HG03469 (cell line): ENCODE measurements around the gene FEM1B.
"Not testable (repeated sequence)": the region's sequence is repeated elsewhere in the genome, so short reads cannot be mapped to it uniquely, and the experiment has no call there.

ENCODE experiments used
- ATAC-seq: cut with Tn5 transposase; IDR thresholded peaks from one replicate; pipeline ENCODE4 v1.9.1; 2021; ENCODE audit warnings: mild to moderate bottlenecking, moderate library complexity, moderate number of reproducible peaks; ENCODE audit not compliant: unreplicated experiment

FEM1B gene

DNA sequence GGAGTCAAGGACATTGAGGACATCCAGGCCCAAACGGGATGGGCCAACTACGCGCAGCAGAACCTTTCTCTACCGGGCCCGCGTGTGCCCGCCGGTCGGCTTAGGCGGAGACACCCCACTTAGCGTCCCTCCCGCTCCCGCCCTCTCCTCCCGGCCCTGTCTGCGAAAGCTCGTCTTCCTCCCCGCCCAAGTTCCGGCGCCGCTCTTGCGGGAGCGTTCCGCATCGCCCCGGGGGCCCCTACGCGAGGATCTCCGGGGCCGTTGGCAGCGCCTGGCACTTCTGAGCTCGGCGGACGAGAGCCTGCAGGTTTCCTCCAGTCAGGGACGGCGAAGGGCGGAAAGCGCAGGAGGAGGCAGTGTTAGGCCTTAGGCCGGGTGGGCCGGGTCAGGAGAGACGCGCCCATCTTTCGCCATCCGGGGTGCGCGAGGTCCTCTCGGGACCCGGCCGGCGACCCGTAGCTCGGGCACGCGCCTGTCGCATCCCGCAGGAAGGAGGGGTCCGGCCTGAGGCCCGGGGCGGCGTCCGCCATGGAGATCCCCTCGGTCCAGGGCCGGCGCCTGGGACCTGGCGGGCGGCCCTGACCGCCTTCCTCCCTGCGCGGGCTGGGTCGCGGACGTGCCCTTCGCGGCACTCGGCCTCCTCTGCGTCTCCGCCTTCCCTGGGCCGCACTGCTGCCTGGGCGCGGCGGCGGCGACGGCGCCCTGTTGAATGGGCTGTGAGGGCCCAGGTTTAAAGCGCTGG lies at the start of gene FEM1B:
Gene FEM1B, plus strand, starts transcription at position 143 of the 742 bp plus-strand sequence. CDS start 673 bp downstream, outside the sequence.
- ATAC-seq, result peak; percentile 44

DNA sequence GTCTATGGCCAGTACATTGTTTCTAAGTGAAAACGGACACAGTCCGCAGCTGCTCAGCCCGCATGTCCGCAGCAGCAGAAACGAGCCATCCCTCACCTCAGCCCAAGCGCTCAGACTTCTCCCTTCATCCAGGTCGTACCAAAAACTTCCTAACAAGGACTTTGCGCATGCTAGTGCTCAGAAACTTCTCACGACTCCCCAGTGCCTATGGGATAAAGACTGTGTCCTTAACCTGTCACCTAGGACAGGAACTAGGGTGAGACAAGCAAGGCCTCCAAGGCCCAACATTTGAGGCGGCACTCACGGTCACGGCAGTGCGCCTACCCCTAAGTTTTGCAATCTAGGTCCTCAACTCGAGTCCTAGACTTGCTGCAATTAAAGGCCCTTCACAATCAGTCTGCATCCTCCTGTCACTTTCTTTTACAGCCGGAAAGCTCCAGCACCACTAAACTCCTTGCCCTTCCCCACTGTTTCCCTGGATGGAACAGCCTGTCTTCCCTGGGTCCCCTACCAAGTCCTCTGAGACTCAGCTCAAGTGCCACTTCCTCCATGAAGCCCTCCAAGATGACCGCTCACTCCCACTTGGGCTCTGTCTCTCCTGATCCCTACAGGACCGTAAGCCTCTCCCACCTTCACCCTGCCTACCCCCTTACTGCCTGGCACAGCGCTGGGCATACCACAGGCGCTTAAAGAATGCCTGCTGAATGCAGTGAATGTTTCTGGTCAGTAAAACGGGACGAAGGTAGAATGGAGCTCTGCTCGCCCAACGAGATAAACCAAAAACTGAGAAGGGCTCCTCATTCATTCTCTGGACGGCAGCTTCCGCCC lies 49.2 kb upstream of the FEM1B start:
- ATAC-seq, result no peak

DNA sequence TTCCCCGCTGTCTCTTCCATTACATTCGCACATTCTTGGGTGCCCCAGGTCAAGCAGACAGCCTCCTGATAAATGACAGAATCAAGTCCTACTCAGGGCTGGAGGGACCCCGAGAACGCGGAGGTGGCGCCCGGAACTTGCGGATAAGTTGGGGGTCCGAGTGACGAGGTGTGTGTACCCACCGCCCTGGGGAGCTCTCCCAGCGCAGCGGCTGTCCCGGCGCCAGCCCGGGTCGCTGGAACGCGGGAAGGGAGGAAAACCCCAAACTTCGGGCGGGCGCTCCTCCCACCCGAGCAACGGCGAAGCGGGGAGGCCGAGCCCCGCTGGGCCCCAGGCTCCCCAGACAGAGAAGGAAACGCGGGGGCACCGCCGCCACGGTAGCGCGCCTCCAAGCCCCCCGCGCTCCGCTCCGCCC lies 48.6 kb upstream of the FEM1B start:
- peak; percentile 7 for ATAC-seq

DNA sequence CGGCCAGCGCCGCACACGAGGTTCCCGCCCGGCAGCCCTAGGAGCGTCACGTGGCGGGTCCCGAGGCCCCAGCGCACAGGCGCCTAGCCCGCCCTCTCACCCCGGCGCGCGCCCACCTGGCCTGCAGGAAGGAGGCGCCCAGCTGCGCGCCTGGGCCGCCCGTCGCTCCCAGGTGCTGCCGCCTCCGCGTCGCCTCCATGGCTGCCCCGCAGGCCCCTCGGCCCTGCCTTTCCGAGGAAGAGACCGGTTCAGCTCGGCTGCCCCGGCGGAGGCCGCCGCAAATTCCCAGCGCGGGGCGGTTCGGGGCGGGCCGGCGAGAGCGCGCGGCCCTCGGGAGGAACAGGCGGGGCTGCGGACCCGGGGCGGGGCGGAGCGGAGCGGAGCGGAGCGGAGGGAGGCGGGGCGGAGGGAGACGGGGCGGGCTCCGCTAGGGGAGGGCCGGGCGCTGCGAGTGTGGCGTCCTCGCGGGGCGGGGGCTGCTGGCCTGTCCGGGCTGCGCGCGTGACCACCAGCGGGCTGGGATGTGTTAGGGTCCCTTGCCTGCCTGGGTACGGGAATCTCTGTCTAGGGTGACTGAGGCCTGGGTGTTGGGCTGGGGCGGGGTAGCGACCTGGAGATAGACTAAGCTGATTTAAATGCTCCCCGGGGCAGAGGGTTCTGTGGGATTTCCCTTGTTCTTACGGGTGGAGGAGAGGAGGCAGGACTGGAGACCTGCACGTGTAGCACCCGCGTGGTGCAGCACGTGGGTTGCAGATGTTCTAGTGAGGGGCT lies 48.0 kb upstream of the FEM1B start, which contains the start of gene CLN6:
Gene CLN6, minus strand, starts transcription at position 343 of the 771 bp plus-strand sequence. Its CDS starts 144 bp downstream, at position 199.
- ATAC-seq, result peak; percentile 34

DNA sequence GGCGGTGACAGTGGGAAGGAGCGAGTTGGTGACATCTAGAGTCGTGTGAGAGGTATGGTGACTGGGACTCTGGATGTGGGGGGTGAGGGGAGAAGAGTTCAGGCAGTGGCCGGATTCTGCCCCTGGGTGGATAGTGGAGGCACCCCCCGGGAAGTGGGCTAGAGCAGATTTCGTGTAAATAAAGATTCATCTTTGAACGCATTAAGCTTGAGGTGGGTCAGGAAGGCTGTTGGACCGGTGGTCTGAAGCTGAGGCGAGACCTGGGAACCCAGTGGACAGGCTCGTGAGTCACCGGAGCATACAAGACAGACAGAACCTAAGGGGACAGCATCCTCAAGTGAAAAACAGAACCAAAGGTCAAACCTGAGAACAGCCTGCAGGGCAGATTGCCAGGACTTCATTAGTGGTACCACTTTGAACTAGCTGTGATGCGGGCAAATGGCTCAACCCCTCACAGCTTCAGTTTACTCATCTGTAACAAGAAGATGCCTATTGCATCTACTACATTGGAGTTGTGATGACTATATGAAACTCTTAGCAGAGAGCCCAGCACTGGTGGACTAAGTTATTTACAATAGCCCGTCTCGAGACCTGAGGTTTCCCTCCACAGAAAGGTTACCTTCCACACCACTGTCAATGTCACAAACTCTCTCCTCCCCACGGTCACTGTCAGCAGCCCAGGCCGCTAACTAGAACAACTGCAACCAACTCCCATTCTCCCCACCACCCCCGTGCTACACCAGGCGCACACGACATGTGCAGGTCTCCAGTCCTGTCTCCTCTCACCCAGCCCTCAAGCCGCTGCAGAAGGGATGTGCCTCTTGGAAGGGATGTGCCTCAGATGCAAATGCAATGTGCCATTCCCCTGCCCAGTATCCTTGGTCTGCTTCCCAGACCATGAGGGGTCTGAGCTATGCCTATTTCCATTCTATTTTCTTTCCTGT lies 47.1 kb upstream of the FEM1B start:
- ATAC-seq, result no peak

DNA sequence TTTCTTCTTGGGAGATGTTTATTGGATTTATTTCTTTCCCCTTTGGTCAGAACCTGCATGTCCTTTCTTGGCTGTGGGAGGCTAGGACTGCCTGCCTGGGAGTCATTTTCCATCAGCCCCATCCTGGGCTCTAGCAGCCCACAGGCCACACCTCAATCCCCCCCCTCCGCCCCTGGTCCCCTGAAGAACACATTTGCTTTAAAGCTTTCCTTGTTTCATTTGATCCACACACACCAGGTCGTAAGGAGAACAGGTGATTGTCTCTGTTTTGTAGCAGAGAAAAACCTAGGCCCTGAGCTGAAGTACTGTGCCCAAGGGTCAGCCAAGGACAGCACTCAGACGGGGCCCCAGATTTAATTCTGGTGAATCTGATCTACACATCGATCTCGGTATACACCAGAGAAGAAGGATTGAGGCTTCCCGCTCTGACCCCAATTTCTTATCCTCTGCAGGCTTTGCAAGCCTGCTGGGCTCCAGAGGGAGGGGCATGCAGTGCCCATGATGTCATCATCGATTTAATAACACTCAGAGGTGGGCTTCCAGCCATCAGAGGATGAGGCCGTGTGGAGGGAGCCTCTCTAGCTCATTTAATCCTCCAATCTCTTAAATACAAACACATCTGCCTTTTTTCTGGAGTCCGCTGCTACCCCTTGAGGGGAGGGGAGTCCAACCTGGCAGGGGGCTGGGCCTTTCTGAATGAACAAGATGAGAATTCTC lies 46.3 kb upstream of the FEM1B start:
- no peak for ATAC-seq

DNA sequence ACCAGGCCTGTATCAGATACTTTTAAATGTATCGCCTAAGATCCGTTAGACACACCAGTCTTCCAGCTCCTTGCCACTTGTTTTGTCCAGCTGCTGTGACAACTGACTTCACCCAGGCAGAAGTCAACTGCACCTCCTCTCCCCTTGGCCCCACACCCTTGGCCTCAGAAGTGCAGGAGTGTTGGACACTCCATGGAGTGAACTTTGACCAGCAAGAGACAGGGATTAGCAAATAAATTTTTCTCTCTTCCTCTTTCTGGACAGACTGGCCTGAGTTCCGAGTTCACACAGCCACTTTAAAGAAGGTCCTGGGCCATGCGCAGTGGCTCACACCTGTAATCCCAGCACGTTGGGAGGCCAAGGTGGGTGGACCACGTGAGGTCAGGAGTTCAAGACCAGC lies 45.1 kb upstream of the FEM1B start:
- no peak for ATAC-seq

DNA sequence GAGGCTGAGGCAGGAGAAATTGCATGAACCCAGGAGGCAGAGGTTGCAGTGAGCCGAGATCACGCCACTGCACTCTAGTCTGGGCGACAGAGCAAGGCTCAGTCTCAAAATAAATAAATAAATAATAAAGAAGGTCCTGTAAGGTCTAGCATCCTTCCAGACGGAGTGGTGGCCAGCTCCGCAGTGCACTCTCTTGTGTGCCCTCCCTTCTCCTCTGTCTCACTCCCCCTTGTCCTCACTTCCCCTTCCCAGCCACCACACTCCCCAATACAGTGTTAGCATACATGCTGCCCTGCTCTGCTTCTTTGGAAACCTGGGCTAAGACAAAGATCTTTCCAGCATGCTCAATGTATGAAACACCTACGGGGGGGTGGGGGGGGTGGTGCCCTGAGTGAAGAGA lies 44.6 kb upstream of the FEM1B start:
- no peak for ATAC-seq

DNA sequence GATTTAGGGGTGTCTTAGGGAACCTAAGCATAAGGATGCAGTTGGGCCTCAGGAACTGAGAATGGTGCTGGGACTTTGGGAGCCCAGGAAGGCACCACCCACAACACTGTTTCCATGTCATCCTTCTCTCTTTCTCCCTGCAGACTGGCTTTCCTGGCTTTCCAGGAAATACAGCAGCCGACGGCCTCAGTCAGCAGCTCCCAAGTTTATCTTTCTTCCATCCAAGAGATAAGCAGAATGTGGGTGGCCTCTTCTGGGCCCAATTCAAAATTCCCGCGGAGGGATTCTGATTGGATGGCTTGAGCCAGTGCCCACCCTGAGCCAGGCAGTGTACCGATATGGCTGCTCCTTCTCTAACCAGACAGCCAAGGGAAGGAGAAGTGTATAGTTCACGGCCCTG lies 43.5 kb upstream of the FEM1B start:
- no peak for ATAC-seq

DNA sequence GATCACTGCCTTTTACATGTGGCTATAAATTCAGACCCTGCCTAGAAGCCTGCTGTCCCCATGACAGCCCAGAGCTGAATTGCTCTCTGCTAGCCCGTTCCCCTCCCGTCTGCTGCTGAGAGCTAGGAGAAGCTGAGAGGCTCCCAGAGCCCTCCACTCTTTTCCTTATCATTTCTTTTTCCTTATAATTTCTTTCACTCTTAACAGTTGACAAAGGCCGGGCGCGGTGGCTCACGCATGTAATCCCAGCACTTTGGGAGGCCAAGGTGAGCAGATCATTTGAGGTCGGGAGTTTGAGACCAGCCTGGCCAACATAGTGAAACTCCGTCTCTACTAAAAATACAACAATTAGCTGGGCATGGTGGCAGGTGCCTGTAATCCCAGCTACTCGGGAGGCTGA lies 43.0 kb upstream of the FEM1B start:
- not testable (repeated sequence) for ATAC-seq

DNA sequence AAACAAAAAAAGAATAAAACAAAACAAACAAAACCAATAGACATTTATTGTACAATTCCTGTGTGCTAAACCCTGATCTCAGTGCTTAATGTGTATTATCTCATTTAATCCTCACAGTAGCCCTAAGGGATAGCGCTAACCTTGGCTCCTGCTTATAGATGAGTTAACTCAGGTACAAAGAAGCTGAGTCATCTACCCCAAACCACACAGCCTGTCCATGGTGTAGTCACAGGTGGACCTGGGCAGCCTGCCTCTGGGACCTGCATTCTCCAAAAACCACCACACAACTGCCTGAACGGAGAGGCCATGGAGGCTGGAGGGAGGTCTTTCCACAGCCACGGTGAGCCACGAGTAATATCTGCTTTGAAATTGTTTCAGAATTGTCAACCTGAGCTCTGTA lies 42.5 kb upstream of the FEM1B start:
- no peak for ATAC-seq

DNA sequence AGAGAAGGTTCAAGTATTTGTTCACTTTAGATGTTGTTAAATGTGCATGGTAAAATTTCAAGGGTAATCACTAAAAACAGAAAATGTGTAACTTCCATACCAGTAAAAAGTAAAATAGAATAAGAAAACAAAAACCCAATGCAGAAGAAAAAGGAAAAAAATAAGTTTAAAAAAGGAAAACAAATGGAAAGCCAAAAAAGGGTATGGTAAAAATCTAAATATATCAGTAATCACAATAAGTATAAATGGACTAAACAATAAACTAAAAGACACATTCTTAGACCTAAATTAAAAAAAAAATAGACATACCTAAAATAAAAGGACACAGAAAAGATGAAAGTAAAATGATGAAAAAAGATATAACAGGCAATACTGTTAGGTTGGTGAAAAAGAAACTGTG lies 38.5 kb upstream of the FEM1B start:
- no peak for ATAC-seq

DNA sequence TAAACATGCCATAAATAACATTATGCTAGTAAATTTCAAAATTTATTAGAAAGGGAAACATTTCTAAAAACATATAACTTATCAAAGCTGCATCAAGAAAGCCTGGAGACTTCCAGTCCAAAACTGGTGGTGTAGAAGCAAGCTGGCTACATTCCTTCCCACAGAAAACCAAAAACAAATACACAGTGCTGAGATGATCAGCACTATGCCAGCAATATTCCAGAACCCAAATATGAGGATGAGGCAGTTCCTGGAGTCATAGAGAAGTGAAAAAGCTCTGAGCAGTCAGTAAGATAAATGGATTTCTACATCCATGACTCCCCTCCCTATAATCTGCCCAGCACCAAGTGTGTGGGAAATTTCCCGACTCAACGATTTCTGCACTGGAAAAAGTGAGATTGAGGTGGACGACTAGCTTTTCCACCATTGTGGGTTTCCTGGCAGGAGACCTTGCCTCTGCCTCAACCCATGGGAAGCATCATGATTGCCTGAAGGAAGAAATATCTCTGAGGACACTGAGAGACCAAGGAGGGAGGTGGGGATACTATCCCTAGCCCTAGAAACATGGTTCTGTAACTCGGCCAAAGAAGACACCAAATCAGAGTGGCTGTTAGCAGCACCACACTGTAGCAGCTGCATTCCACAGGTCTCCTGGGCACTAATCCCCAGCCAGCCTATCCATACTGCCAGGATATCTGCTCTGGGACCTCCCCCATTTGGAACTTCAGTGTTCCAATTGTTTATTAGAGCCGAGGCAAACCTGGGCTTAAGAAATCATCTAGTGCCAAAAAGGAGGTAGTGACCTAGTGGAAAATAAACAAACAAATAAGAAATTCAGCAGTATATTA lies 36.2 kb upstream of the FEM1B start:
- ATAC-seq, result no peak

DNA sequence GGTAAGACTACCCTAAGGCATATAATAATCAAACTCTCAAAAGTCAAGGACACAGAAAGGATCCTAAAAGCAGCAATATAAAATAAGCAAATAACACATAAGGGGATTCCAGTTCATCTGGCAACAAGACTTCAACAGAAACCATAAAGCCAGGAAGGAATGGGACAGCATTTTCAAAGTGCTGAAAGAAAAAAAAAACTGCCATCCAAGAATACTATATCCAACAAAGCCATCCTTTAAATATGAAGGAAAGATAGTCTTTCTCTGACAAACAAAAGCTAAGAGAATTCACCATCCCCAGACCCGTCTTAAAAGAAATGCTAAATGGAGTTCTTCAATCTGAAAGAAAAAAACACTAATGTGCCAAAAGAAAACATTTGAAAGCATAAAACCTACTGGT lies 33.3 kb upstream of the FEM1B start:
- no peak for ATAC-seq

DNA sequence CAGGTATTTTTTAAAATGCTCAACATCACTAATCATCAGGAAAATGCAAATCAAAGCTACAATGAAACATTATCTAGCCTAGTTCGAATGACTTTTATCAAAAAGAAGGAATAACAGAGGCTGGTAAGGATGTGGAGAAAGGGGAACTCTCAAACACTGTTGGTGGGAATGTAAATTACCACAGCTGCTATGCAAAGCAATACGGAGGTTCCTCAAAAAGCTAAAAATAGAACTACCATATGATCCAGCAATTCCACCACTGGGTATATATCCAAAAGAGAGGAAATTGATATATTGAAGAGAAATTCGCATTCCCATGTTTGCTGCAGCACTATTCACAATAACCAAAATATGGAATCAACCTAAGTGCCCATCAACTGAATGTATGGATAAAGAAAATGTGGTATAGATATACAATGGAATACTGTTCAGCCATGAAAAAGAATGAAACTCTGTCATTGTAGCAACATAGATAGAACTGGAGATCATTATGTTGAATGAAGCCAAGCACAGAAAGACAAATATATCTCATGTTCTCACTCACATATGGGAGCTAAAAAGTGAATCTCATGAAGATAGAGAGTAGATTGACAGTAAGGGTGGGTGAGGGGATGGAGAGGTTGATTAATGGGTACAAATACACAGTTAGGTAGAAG lies 28.4 kb upstream of the FEM1B start:
- ATAC-seq, result no peak

DNA sequence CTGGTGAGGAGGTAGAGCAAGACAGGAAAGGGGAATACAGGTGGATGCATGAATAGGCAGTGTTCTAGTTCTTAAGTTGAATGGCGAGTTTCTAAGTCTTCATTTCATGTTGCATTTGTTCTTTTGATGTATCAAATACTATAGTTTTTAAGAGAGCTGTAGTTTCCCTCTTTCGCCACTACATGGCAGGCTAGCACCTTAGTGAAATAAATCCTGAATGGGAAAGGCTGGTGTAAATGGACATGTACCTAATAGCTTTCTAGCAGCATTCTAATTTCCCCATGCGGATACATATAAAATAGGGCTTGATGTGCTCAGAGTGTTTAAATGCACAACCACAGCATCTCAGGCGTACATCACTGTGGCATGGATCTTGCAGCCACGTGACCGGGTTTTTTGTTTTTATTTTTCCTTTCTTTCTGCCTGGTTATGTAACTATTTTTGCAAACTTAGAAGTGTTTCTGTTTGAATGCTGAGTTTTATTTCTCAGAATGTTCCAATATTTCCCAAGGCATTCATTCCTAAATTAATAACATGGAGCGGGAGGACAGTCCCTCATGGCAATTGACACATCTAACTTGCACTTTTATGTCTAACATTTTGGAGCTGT lies 24.5 kb upstream of the FEM1B start:
- ATAC-seq, result no peak

DNA sequence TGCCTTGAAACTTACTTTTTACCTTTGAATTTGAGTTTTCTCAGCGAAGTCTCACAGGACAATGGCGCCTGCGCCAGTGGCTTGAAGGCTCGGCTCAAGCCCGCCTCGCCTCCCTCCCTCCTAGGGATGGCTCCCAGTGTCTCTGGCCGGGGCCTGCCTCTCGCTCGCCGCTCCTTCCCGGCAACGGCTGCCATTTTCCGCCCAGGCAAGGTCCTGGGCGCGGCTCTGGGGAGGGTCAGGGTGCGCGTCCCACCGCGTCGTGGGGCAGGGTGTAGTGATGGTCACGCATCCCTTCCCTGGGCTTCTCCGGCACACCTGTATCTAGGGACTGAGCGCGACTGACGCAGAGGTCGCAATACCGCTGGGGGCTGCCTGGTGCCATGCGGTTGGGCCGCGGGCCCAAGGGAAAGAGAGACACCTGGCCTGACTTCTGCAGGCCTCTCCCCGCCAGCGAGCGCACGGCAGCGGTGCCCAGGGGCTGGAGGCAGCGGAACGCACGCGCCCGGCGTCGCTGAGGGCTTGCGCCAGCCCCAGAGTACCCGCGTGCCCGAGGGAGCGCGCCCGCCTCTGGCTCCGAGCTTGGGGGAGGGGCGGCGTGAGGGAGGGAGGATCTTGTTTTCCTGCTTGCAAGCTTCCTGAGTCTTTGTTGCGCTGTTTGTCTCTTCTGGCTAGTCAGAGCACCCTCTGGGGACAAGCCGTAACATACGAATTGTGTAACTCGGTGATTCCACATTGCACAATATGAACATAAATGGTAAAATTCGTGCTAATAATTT lies 20.7 kb upstream of the FEM1B start:
- ATAC-seq, result no peak
